T-helper 2 cell treated with Interferon-gamma antibody and Interleukin-4, amounts not matched to agents 5 μg/mL and 100 μg/mL, for 36 hours (primary cell): ENCODE data around the gene CCDC141.
"Not testable (repeated sequence)": the region's sequence is repeated elsewhere in the genome, so short reads cannot be mapped to it uniquely, and the experiment has no call there.

Source experiments
- DNase-seq: peaks from one replicate; pipeline ENCODE4 v3.0.0; 2021; ENCODE audit warnings: low spot score
- H3K27ac Mint-ChIP-seq: one replicate; pipeline ENCODE4 v1.8.0; 2021; ENCODE audit warnings: mild to moderate bottlenecking, mixed read lengths
- H3K27me3 Mint-ChIP-seq: one replicate; pipeline ENCODE4 v1.8.0; 2021; ENCODE audit warnings: low read depth, mixed read lengths
- H3K36me3 Mint-ChIP-seq: one replicate; pipeline ENCODE4 v1.8.0; 2021; ENCODE audit warnings: low read depth, mixed read lengths
- H3K4me1 Mint-ChIP-seq: one replicate; pipeline ENCODE4 v1.8.0; 2021; ENCODE audit warnings: low read depth, mixed read lengths
- H3K4me3 Mint-ChIP-seq: one replicate; pipeline ENCODE4 v1.8.0; 2022; ENCODE audit warnings: mild to moderate bottlenecking, moderate library complexity, mixed read lengths
- H3K9me3 Mint-ChIP-seq: one replicate; pipeline ENCODE4 v1.8.0; 2021; ENCODE audit warnings: mixed read lengths

The CCDC141 gene

DNA sequence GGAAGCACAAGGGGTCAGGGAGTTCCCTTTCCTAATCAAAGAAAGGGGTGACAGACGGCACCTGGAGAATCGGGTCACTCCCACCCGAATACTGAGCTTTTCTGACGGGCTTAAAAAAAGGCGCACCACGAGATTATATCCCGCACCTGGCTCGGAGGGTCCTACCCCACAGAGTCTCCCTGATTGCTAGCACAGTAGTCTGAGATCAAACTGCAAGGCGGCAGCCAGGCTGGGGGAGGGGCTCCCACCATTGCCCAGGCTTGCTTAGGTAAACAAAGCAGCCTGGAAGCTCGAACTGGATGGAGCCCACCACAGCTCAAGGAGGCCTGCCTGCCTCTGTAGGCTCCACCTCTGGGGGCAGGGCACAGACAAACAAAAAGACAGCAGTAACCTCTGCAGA lies 67.3 kb downstream of the CCDC141 start:
- DNase-seq, H3K4me3 Mint-ChIP-seq, H3K9me3 Mint-ChIP-seq, H3K4me1 Mint-ChIP-seq, H3K36me3 Mint-ChIP-seq, H3K27ac Mint-ChIP-seq, H3K27me3 Mint-ChIP-seq: not testable (repeated sequence)

DNA sequence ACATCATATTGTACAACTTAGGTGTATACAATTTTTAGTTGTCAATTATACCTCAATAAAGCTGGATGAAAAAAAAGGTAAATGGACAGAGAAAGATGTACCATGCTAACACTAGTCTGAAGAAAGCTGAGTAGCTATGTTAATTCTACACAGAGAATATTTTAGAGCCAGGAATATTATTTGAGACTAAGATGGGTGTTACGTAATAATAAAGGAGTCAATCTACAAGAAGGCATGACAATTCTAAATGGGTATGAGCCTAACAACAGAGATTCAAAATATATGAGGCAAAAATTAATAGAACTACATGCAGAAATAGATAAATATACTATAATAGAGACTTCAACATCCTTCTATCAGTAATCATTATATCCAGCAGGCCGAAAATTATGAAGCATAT lies 69.1 kb downstream of the CCDC141 start:
- no peak for DNase-seq

DNA sequence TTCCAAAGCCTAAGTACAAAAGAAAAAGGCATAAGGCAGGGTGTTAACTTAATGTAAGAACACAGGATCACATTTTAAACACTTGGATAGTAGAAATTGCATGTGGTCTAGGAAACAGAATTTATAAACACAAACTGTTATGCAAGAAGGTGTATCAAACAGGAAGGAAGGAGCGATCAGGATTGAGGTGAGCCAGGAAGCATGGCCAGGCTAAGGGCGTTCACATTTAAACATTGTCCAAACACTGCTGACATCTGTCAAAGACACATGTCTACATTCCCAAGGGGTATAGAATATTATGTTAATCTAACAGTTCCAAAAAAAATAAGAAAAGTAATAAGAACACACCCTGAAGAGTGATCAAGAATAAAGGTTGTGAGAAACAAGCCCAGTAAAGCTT lies 71.3 kb downstream of the CCDC141 start:
- Mint-ChIP-seq H3K9me3 (no peaks in the 10 kb centered on the region), H3K36me3 (peaks cover 1% of the 10 kb centered on the region), H3K4me1 (no peaks in the 10 kb centered on the region), H3K27ac (no peak overlapping the region), H3K27me3 (no peaks in the 10 kb centered on the region), H3K4me3 (no peak overlapping the region)
- no peak for DNase-seq

More for the DNA sequence above, 69.1 kb downstream of the CCDC141 start:
- Mint-ChIP-seq H3K36me3 (peaks cover 1% of the 10 kb centered on the region), H3K27me3 (no peaks in the 10 kb centered on the region), H3K4me3 (no peak overlapping the region), H3K27ac (no peak overlapping the region), H3K4me1 (no peaks in the 10 kb centered on the region), H3K9me3 (no peaks in the 10 kb centered on the region)

DNA sequence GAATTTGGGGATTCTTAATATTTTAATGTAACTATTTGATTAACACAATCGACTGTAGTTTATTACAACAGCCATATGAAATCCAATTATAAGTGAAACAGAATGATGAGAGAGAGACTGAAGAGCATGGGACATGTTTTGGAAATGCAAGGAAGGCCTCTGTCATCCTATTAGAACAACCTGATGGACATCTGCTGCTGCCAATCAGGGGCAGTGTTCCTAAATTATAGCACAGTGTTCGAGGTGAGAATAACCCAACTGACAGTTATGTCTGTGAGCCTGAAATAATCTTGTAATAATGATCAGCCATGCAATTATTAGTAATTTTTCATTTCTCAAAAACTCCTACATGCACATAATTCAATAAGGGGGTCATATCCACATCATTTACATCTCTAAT lies 73.6 kb downstream of the CCDC141 start:
- no peak overlapping the region for H3K4me3 Mint-ChIP-seq
- DNase-seq, result no peak
- no peaks in the 10 kb centered on the region for H3K4me1 Mint-ChIP-seq
- no peak overlapping the region for H3K27ac Mint-ChIP-seq
- peaks cover 1% of the 10 kb centered on the region for H3K36me3 Mint-ChIP-seq
- H3K9me3 Mint-ChIP-seq, result no peaks in the 10 kb centered on the region
- no peaks in the 10 kb centered on the region for H3K27me3 Mint-ChIP-seq

DNA sequence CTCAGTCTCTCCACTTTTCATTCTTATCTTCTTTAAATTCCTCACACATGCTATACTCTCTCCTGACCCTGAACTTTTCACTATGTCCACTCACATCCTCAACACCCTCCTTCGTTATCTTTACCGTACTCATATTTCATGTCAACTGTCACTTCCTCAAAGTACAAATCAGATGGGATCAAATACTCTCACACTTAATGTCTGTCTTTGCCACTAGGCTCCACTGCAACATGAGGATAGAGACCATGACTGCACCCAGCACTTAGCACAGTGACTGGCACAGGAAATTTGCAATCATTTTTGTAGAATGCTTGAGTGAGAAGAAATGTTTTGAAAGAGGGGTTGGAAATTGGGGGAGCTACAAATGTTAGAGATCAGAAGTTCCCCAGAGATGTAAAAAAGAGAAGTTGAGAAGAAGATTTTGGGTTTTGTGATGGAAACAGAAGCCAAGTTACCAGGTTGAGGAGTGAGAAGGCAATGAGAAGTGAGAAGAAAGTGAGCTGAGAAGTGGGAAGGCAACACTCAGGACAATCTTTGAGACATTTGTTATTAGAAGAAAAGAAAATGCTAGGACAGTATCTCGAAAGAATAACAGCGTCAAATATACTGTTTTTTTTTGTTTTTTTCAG lies 87.0 kb downstream of the CCDC141 start:
- no peak for DNase-seq
- Mint-ChIP-seq H3K27me3 (no peaks in the 10 kb centered on the region), H3K4me1 (no peaks in the 10 kb centered on the region), H3K9me3 (no peaks in the 10 kb centered on the region), H3K4me3 (no peak overlapping the region), H3K36me3 (no peaks in the 10 kb centered on the region), H3K27ac (no peak overlapping the region)

DNA sequence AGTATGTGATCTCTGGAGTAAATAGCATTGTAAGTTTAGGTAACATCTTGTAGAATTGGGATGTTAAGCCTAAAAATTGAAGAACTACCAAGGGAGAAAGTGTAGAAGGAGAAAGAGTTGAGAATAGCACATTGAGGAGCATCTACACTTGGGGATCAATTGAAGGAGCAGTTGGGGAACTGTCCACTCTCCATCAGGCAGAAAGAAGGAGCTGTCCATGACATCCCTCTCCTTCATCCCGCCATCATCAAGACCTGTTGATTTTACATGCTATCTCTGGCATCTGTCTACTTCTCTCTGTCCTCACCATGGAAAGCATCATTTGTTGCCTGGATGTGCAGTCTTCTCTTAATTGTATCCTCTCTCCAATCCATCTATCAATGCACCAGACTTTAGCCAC lies 87.8 kb downstream of the CCDC141 start:
- no peaks in the 10 kb centered on the region for H3K36me3 Mint-ChIP-seq
- no peaks in the 10 kb centered on the region for H3K4me1 Mint-ChIP-seq
- DNase-seq, result no peak
- no peaks in the 10 kb centered on the region for H3K27me3 Mint-ChIP-seq
- no peak overlapping the region for H3K4me3 Mint-ChIP-seq
- no peak overlapping the region for H3K27ac Mint-ChIP-seq
- H3K9me3 Mint-ChIP-seq, result no peaks in the 10 kb centered on the region

DNA sequence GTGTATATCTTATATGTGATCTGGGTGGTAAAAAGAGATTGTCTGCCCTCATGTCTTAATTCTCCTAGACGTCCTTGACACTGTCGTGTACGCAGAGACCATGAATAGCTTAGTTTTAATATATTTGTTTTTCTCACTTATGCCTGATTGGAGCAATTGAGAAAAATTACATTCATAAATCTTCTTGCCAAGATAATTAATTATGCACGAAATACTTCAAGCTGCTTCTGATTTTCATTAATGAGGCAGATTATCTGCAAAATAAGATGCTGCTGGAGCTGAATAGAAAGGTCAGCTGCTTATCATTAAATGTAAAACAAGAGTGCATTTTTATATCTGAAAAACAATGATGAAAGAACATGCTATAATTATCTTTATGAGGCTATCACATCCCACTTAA lies 95.9 kb downstream of the CCDC141 start:
- Mint-ChIP-seq H3K27ac (no peak overlapping the region), H3K4me3 (no peak overlapping the region), H3K36me3 (peaks cover 2% of the 10 kb centered on the region), H3K27me3 (no peaks in the 10 kb centered on the region), H3K4me1 (peaks cover 8% of the 10 kb centered on the region), H3K9me3 (no peaks in the 10 kb centered on the region)
- DNase-seq, result no peak

DNA sequence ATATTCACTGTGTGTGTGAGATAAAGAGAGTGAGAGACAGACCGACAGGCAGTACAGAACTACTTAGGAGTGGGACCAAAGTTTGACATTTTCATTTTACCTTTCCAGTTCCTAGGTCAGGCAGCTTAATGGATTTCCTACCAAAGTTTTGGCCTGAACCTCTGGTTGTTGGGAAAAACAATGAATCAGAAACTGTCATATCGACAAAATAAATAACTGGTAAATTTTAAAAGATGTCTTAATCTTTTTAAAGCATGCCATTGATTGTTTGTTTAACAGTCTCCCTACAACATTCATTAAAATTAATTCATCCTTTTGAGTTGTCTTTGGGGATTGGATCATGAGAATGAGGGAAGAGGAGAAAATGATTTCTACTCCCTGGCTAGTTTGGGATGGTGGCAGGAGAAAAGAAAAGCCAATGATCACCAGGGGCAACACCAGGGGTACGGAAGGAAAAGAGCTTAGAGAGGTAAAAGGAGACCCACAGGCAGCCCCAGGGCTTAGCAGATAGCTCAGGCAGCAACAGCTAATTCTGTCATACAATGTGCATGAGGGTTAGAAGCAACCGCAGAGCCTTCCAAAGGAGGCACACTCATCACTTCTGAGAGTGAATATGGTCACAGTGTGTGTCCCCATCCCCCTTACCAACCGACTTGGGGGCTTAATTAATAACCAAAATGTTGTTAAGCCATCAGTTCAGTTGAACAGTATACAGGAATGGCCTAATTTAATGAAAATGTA lies 98.5 kb downstream of the CCDC141 start:
- peaks cover 2% of the 10 kb centered on the region for H3K36me3 Mint-ChIP-seq
- H3K27me3 Mint-ChIP-seq, result no peaks in the 10 kb centered on the region
- H3K27ac Mint-ChIP-seq, result no peak overlapping the region
- no peaks in the 10 kb centered on the region for H3K9me3 Mint-ChIP-seq
- H3K4me1 Mint-ChIP-seq, result peaks cover 8% of the 10 kb centered on the region
- H3K4me3 Mint-ChIP-seq, result no peak overlapping the region
- no peak for DNase-seq

DNA sequence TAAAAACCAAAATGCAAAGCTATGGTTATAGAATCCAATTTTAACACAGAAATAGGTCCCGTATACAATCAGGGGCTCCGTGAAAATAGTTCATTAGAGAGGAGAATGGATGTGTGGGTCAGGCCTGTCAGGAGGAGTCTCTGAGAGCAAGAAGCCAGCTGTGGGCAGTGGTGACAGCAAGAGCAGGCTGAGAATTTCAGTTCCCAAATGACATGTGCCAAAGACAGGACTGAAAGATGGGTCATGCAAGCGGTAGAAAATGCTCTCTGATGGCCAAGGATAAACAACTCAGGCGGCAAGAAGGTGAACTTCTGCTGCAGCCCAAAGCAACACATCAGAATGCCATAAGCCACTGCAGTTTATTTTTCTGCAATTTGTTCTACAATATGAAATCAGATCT lies 100.4 kb downstream of the CCDC141 start:
- Mint-ChIP-seq H3K9me3 (no peaks in the 10 kb centered on the region), H3K4me3 (no peak overlapping the region), H3K4me1 (peaks cover 8% of the 10 kb centered on the region), H3K27me3 (no peaks in the 10 kb centered on the region), H3K27ac (no peak overlapping the region), H3K36me3 (peaks cover 2% of the 10 kb centered on the region)
- no peak for DNase-seq

DNA sequence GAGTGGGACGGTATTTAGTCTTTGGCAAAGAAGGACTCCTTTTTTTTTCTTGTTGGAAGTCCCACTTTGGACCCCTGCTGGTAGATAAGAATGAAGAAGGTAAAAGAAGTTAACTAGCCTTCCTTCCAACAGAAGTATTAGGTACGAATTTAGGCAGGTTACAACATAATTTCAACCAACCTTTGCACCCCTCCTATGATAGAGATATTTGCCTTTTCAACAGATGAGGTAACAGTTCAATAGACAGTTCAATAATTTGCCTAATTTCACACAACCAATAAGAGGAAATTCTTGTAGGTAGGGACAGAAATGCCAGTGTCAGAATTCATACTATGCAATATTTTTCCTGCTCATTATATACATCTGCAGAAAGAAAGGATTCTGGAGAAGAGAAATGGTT lies 100.8 kb downstream of the CCDC141 start:
- Mint-ChIP-seq H3K27me3 (no peaks in the 10 kb centered on the region), H3K4me1 (peaks cover 8% of the 10 kb centered on the region), H3K27ac (no peak overlapping the region), H3K4me3 (no peak overlapping the region), H3K9me3 (no peaks in the 10 kb centered on the region), H3K36me3 (peaks cover 2% of the 10 kb centered on the region)
- DNase-seq, result no peak

DNA sequence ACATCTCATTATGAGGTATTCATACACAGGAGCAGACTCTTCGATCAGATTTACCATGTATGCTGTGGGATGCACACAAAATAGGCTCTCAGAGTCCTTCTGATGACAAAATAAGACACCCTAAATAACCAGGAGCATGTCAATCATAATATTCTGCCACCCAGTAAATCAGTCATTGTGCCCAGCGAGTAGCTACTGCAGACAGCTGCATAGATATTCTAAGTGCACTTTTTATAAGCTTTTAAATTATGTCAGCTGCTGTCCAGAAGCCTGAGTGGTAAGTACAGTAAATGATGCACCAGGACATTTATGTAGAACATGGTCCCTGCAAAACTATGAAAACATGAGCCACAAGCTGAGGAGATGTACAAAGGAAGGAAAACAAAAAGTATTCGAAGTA lies 102.9 kb downstream of the CCDC141 start:
- H3K4me1 Mint-ChIP-seq, result peaks cover 8% of the 10 kb centered on the region

DNA sequence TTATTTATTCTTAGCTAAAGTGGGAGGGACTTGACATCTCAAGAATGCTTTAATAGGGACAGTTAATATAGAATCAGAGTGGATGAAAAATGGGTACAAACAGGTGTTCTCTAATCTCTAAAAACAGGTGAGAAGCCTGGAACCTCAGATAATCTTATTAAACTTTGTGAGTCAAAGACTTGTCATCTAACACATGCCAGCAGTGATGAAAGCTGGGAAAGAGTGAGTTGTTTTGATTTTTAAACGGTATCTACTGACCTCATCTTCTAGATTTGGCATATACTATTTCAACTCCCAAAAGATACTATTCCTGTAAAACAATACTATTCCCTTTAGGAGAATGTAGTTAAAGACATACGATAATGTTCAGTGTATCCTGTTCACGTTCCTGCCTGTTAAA lies 103.4 kb downstream of the CCDC141 start:
- no peak for DNase-seq
- Mint-ChIP-seq H3K9me3 (no peaks in the 10 kb centered on the region), H3K27ac (no peak overlapping the region), H3K27me3 (no peaks in the 10 kb centered on the region), H3K36me3 (peaks cover 1% of the 10 kb centered on the region), H3K4me3 (no peak overlapping the region), H3K4me1 (peaks cover 8% of the 10 kb centered on the region)

More for the DNA sequence above, 102.9 kb downstream of the CCDC141 start:
- DNase-seq, result no peak
- no peak overlapping the region for H3K27ac Mint-ChIP-seq
- H3K4me3 Mint-ChIP-seq, result no peak overlapping the region
- H3K9me3 Mint-ChIP-seq, result no peaks in the 10 kb centered on the region
- H3K27me3 Mint-ChIP-seq, result no peaks in the 10 kb centered on the region
- peaks cover 2% of the 10 kb centered on the region for H3K36me3 Mint-ChIP-seq

DNA sequence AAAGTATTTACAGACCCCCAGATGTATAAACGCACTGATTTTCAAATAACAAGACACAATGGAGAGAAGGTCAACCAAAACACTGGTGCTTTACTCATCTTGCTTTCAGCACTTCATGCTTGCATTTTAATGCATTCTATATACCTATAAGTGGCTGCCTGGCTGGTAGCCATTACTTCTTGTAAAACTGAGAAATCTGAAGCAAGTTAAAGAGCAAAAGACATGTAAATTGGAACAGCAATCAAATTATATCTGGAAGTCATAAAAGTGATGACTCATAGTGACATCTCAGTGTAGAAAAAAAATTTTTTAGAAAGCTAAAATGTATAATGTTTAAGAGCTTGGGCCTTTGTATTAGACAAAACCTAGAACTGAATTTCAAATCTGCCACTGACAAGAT lies 106.2 kb downstream of the CCDC141 start:
- DNase-seq, result no peak
- Mint-ChIP-seq H3K27ac (no peak overlapping the region), H3K4me3 (no peak overlapping the region)

DNA sequence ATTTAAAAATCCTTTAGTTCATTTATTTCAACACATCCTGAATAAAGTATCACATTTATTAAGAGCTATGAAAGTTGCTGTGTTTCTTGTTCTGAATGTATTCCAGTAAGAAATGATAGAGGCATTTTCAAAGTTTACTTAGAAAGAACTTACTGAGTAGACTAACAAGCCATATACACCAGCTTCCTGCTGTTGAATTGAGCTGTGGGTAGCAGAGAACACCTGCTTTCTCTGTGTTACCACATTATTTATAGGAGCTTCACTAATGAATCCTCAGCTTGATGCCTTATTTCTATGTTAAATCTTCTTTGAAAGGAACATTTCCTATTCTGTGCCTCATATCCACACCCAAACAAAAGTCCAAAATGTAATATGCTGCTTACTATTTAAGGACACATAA lies 115.4 kb downstream of the CCDC141 start:
- Mint-ChIP-seq H3K9me3 (peaks cover 37% of the 10 kb centered on the region), H3K4me3 (no peak overlapping the region), H3K27me3 (no peaks in the 10 kb centered on the region), H3K36me3 (peaks cover 8% of the 10 kb centered on the region), H3K4me1 (no peaks in the 10 kb centered on the region), H3K27ac (no peak overlapping the region)
- no peak for DNase-seq

More for the DNA sequence above, 106.2 kb downstream of the CCDC141 start:
- H3K27me3 Mint-ChIP-seq, result no peaks in the 10 kb centered on the region
- no peaks in the 10 kb centered on the region for H3K4me1 Mint-ChIP-seq
- H3K36me3 Mint-ChIP-seq, result no peaks in the 10 kb centered on the region
- no peaks in the 10 kb centered on the region for H3K9me3 Mint-ChIP-seq

DNA sequence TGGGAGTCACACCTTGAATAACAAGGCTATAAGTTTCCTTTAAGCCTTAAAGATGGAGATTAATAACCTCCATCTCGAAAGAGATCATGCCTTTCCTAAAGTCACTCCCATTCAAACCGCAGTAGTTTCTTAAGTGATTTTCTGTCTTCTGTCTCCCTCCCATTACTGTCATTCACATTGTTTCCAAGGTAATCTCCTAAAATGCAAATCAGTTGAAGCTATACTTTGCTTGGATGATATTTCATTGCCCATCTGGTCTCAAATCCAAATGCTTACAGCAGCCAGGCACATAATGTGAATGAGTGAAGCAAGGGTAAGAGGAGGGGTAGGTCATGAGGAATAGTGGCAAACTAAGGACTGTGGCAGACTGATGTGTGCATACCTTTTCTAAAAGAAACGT lies 116.4 kb downstream of the CCDC141 start:
- Mint-ChIP-seq H3K4me1 (no peaks in the 10 kb centered on the region), H3K27me3 (no peaks in the 10 kb centered on the region)

More for the DNA sequence above, 116.4 kb downstream of the CCDC141 start:
- no peak for DNase-seq
- peaks cover 37% of the 10 kb centered on the region for H3K9me3 Mint-ChIP-seq
- H3K36me3 Mint-ChIP-seq, result peaks cover 8% of the 10 kb centered on the region
- no peak overlapping the region for H3K4me3 Mint-ChIP-seq
- H3K27ac Mint-ChIP-seq, result no peak overlapping the region
